H1 (cell line): ENCODE measurements around the gene GUCY1B1. TPM values are rescaled to one million over a fixed set of nuclear protein-coding genes. Genes with fewer than 3 reads are reported as not detected.
A peak's percentile ranks its signal among the peaks of the same experiment; 100 is the strongest.

Source experiments
- CTCF ChIA-PET: fragments of 300-600 bp; sonication (Branson Sonifier 250); formaldehyde crosslinking; loops from one replicate; lab custom pipeline; 2021; ENCODE audit not compliant: partially characterized antibody; lab: Charles Lee
- POLR2A ChIA-PET: fragments of 300-600 bp; sonication (Branson Sonifier 250); formaldehyde crosslinking; loops from one replicate; lab custom pipeline; 2021; ENCODE audit warnings: inconsistent platforms; ENCODE audit not compliant: partially characterized antibody; lab: Charles Lee
- DNase-seq, 2 experiments: peaks; one replicate each; pipeline versions ENCODE4 v3.0.0 to v3.0.0-alpha.2; 2010 to 2022; ENCODE audit warnings: low spot score in 2 of 2, low read depth in 1 of 2, mixed read lengths in 1 of 2
- FAIRE-seq: peaks from 2 replicates; lab custom pipeline; 2011; peaks lifted over from hg19 to GRCh38; lab: Jason Lieb, UNC
- H2AFZ ChIP-seq: 2 replicates; pipeline ENCODE4 v1.8.1; 2012; ENCODE audit warnings: low read length, inconsistent platforms
- H2AK5ac ChIP-seq: 2 replicates; pipeline ENCODE4 v1.6.1; 2013; ENCODE audit warnings: low read depth, low read length
- H2BK120ac ChIP-seq: replicated peaks from 2 replicates; pipeline ENCODE3; 2013; ENCODE audit warnings: low read depth, low read length, inconsistent platforms
- H2BK12ac ChIP-seq: 2 replicates; pipeline ENCODE4 v1.6.1; 2013; ENCODE audit warnings: low read depth, low read length
- H2BK15ac ChIP-seq: 2 replicates; pipeline ENCODE4 v1.6.1; 2013; ENCODE audit warnings: low read length
- H2BK20ac ChIP-seq: 2 replicates; pipeline ENCODE4 v1.6.1; 2013; ENCODE audit warnings: low read length
- H2BK5ac ChIP-seq: 2 replicates; pipeline ENCODE4 v1.6.1; 2013; ENCODE audit warnings: low read depth, low read length
- H3K14ac ChIP-seq: 2 replicates; pipeline ENCODE4 v1.6.1; 2013; ENCODE audit warnings: inconsistent platforms; ENCODE audit not compliant: insufficient read length
- H3K18ac ChIP-seq: 2 replicates; pipeline ENCODE4 v1.6.1; 2013; ENCODE audit warnings: low read length; ENCODE audit errors: extremely low read depth
- H3K23ac ChIP-seq: 2 replicates; pipeline ENCODE4 v1.6.1; 2013; ENCODE audit warnings: inconsistent platforms; ENCODE audit not compliant: insufficient read length
- H3K23me2 ChIP-seq: 2 replicates; pipeline ENCODE4 v1.6.1; 2013; ENCODE audit warnings: low read depth, low read length
- H3K27ac ChIP-seq: 2 replicates; pipeline ENCODE4 v1.6.1; 2011; ENCODE audit warnings: low read depth, low read length, inconsistent platforms
- H3K27me3 ChIP-seq, 4 experiments: replicated peaks in 1 of 4; 1 replicate in 1 of 4; 2 replicates in 3 of 4; pipeline versions ENCODE4 v1.6.1 to v1.8.1; 2011 to 2013; ENCODE audit warnings: low read length in 3 of 4, mild to moderate bottlenecking in 3 of 4, inconsistent platforms in 2 of 4, mixed read lengths in 2 of 4, moderate library complexity in 1 of 4; ENCODE audit not compliant: control insufficient read depth in 3 of 4, insufficient read depth in 3 of 4; ENCODE audit errors: extremely low read depth in 1 of 4
- H3K36me3 ChIP-seq, 4 experiments: 2 replicates each; pipeline versions ENCODE4 v1.6.1 to v1.8.1; 2011 to 2013; ENCODE audit warnings: mild to moderate bottlenecking in 4 of 4, low read length in 3 of 4, moderate library complexity in 2 of 4, control low read depth in 1 of 4, inconsistent platforms in 1 of 4; ENCODE audit not compliant: insufficient read depth in 4 of 4, control insufficient read depth in 2 of 4
- H3K4ac ChIP-seq: replicated peaks from 2 replicates; pipeline ENCODE3; 2013; ENCODE audit warnings: low read length, low read depth, mixed read lengths, inconsistent platforms; ENCODE audit not compliant: insufficient read length
- H3K4me1 ChIP-seq, 4 experiments: replicated peaks in 1 of 4; 1 replicate in 1 of 4; 2 replicates in 3 of 4; pipeline versions ENCODE4 v1.6.1 to v1.8.1; 2011 to 2013; ENCODE audit warnings: low read length in 3 of 4, inconsistent platforms in 2 of 4, mixed read lengths in 1 of 4; ENCODE audit not compliant: insufficient read depth in 4 of 4, control insufficient read depth in 3 of 4
- H3K4me2 ChIP-seq, 2 experiments: 2 replicates each; pipeline versions ENCODE4 v1.6.1 to v1.8.1; 2011 to 2013; ENCODE audit warnings: low read depth in 2 of 2, low read length in 2 of 2, control low read depth in 1 of 2, inconsistent platforms in 1 of 2, mild to moderate bottlenecking in 1 of 2; ENCODE audit not compliant: insufficient read depth in 1 of 2
- H3K4me3 ChIP-seq, 4 experiments: fragments of 200-600, 300-600 bp in 1 of 4; sonication (generic), shearing (Covaris generic), sonication (Bioruptor Twin) in 1 of 4; 2 replicates each; pipeline versions ENCODE4 v1.5.1 to v1.8.1; 2011 to 2016; ENCODE audit warnings: low read length in 4 of 4, low read depth in 3 of 4, control low read depth in 2 of 4, inconsistent platforms in 2 of 4, mild to moderate bottlenecking in 2 of 4, mixed read lengths in 1 of 4, moderate library complexity in 1 of 4; ENCODE audit not compliant: insufficient read depth in 2 of 4; ENCODE audit errors: extremely low read depth in 1 of 4
- H3K56ac ChIP-seq: replicated peaks from 2 replicates; pipeline ENCODE3; 2013; ENCODE audit warnings: low read depth, mild to moderate bottlenecking, mixed read lengths, low read length, inconsistent platforms; ENCODE audit not compliant: insufficient read length
- H3K79me1 ChIP-seq: 2 replicates; pipeline ENCODE4 v1.6.1; 2013; ENCODE audit warnings: low read depth, low read length, control low read depth
- H3K79me2 ChIP-seq, 2 experiments: 2 replicates each; pipeline versions ENCODE4 v1.6.1 to v1.8.1; 2012 to 2013; ENCODE audit warnings: low read length in 2 of 2, mild to moderate bottlenecking in 2 of 2, inconsistent platforms in 1 of 2; ENCODE audit not compliant: insufficient read depth in 2 of 2, control insufficient read depth in 1 of 2
- H3K9ac ChIP-seq, 4 experiments: replicated peaks in 1 of 4; 1 replicate in 1 of 4; 2 replicates in 3 of 4; pipeline versions ENCODE4 v1.6.1 to v1.8.1; 2011 to 2013; ENCODE audit warnings: low read depth in 3 of 4, low read length in 3 of 4, control low read depth in 2 of 4, mild to moderate bottlenecking in 2 of 4, moderate library complexity in 2 of 4, inconsistent platforms in 1 of 4; ENCODE audit errors: extremely low read depth in 1 of 4
- H3K9me3 ChIP-seq, 2 experiments: 2 replicates each; pipeline versions ENCODE4 v1.6.1 to v1.8.1; 2012 to 2013; ENCODE audit warnings: mild to moderate bottlenecking in 2 of 2, moderate library complexity in 2 of 2, control low read depth in 1 of 2, inconsistent platforms in 1 of 2, low read depth in 1 of 2, low read length in 1 of 2, mixed read lengths in 1 of 2; ENCODE audit not compliant: insufficient read depth in 2 of 2
- H4K20me1 ChIP-seq, 2 experiments: replicated peaks in 1 of 2; 2 replicates each; pipeline versions ENCODE3 to v1.8.1; 2011 to 2013; ENCODE audit warnings: inconsistent platforms in 2 of 2, low read length in 2 of 2, mild to moderate bottlenecking in 1 of 2; ENCODE audit not compliant: insufficient read depth in 2 of 2, control insufficient read depth in 1 of 2
- H4K5ac ChIP-seq: 2 replicates; pipeline ENCODE4 v1.6.1; 2013; ENCODE audit warnings: low read length, low read depth, mixed read lengths, inconsistent platforms; ENCODE audit not compliant: insufficient read length
- H4K8ac ChIP-seq: 2 replicates; pipeline ENCODE4 v1.8.0; 2013; ENCODE audit warnings: mild to moderate bottlenecking, moderate library complexity, low read length, inconsistent platforms; ENCODE audit not compliant: insufficient read depth; ENCODE audit errors: extremely low read depth
- H4K91ac ChIP-seq: replicated peaks from 2 replicates; pipeline ENCODE3; 2013; ENCODE audit warnings: low read length, mixed read lengths, inconsistent platforms; ENCODE audit not compliant: insufficient read length
- ATF3 ChIP-seq: IDR thresholded peaks from 2 replicates; pipeline ENCODE4 v1.6.1; 2011; ENCODE audit warnings: low read depth, mild to moderate bottlenecking, low read length; ENCODE audit not compliant: insufficient read depth
- CTCF ChIP-seq, 3 experiments: IDR thresholded peaks; 1 replicate in 2 of 3; 2 replicates in 1 of 3; pipeline versions ENCODE4 v1.5.1 to v1.6.1; 2011; ENCODE audit warnings: low read length in 3 of 3, mild to moderate bottlenecking in 3 of 3, inconsistent platforms in 2 of 3, low read depth in 1 of 3, moderate library complexity in 1 of 3; ENCODE audit not compliant: insufficient read depth in 1 of 3; ENCODE audit errors: control extremely low read depth in 1 of 3
- EP300 ChIP-seq, 2 experiments: IDR thresholded peaks; 1 replicate in 1 of 2; 2 replicates in 1 of 2; pipeline ENCODE4 v1.6.1; 2011 to 2012; ENCODE audit warnings: low read depth in 2 of 2, low read length in 2 of 2, mild to moderate bottlenecking in 2 of 2, borderline replicate concordance in 1 of 2, inconsistent platforms in 1 of 2, moderate library complexity in 1 of 2
- GTF2F1 ChIP-seq: IDR thresholded peaks from 2 replicates; pipeline ENCODE4 v1.6.1; 2012; ENCODE audit warnings: low read depth, low read length, improper control_type of control experiment, borderline replicate concordance
- JUN ChIP-seq: IDR thresholded peaks from 2 replicates; pipeline ENCODE4 v1.6.1; 2011; ENCODE audit warnings: low read depth, mild to moderate bottlenecking, improper control_type of control experiment, low read length
- KDM4A ChIP-seq: IDR thresholded peaks from one replicate; pipeline ENCODE4 v1.7.1; 2012; ENCODE audit warnings: low read depth, mild to moderate bottlenecking, moderate library complexity, low read length, inconsistent platforms; ENCODE audit not compliant: severe bottlenecking
- MAFK ChIP-seq: IDR thresholded peaks from 2 replicates; pipeline ENCODE4 v1.6.1; 2012; ENCODE audit warnings: low read depth, mild to moderate bottlenecking, improper control_type of control experiment, low read length
- POLR2A ChIP-seq, 2 experiments: IDR thresholded peaks; 1 replicate in 1 of 2; 2 replicates in 1 of 2; pipeline ENCODE4 v1.6.1; 2011; ENCODE audit warnings: low read depth in 2 of 2, low read length in 2 of 2, mild to moderate bottlenecking in 2 of 2; ENCODE audit errors: control extremely low read depth in 1 of 2
- RXRA ChIP-seq: IDR thresholded peaks from 2 replicates; pipeline ENCODE4 v1.6.1; 2011; ENCODE audit warnings: low read depth, mild to moderate bottlenecking, low read length, moderate library complexity; ENCODE audit not compliant: insufficient read depth
- TAF7 ChIP-seq: optimal IDR thresholded peaks from 2 replicates; pipeline ENCODE3; 2011; ENCODE audit warnings: low read depth, mild to moderate bottlenecking, inconsistent platforms, low read length, moderate library complexity, borderline replicate concordance
- TCF12 ChIP-seq: IDR thresholded peaks from 2 replicates; pipeline ENCODE4 v1.6.1; 2011; ENCODE audit warnings: low read depth, mild to moderate bottlenecking, low read length
- WGBS, 2 experiments: shearing (Covaris generic) in 1 of 2; methylation state at CpG; one replicate each; pipeline versions ENCODE4 v1.1.6 to v1.1.7; 2013 to 2015; ENCODE audit warnings: low lambda C conversion rate in 2 of 2, mixed read lengths in 2 of 2, inconsistent platforms in 1 of 2, low coverage in 1 of 2, missing lambda C conversion rate in 1 of 2; ENCODE audit not compliant: insufficient replicate concordance in 2 of 2, insufficient coverage in 1 of 2, insufficient read length in 1 of 2; ENCODE audit errors: extremely low coverage in 1 of 2, missing lambda C conversion rate in 1 of 2; 5-methylcytosine and 5-hydroxymethylcytosine counted together
- polyA plus RNA-seq, 7 experiments: library from polyadenylated mRNA; depleted of rRNA in 3 of 7; stranded (reverse) in 5 of 7; unstranded in 2 of 7; fragments of >200 nt in 5 of 7; fragments of 200-250 nt in 2 of 7; gene quantifications; 1 replicate in 5 of 7; 2 replicates in 1 of 7; 4 replicates in 1 of 7; pipeline versions ENCODE4 v1.2.1 to v1.2.3, GENCODE V29; 2011 to 2013; ENCODE audit warnings: missing spikeins in 2 of 7, mixed read lengths in 2 of 7
- total RNA-seq: library from RNA; stranded (reverse); fragmentation: NEBNext Ultra II Directional; extraction: Animal tissue kit (Norgen Biotek cat#: 25700); gene quantifications from 2 replicates; pipeline ENCODE4 v1.2.1, GENCODE V29; 2021

The GUCY1B1 gene
- total and polyA plus RNA-seq, 2 of the 8 experiments (the other 6 are each of a cell fraction or from before 2014, with no cell fraction given) = 1.5 to 2.9 TPM

- Histone ChIP-seq H2BK15ac (no peak overlapping the region), H3K79me2 (no peaks in the 10 kb centered on the region), H4K8ac (no peak overlapping the region), H3K23ac (no peak overlapping the region), H3K27ac (no peak overlapping the region), H2BK12ac (no peak overlapping the region), H3K4me1 (peaks cover 0 to 2% (median 0%) of the 10 kb centered on the region in 4 experiments; a peak in 1 of 7 replicates), H3K79me1 (no peaks in the 10 kb centered on the region), H4K20me1 (no peaks in the 10 kb centered on the region), H2BK5ac (no peak overlapping the region), H3K9me3 (no peaks in the 10 kb centered on the region), H3K4me2 (no peak overlapping the region), H2AK5ac (no peak overlapping the region), H3K4me3 (no peak overlapping the region), H3K9ac (no peak overlapping the region), H2AFZ (no peak overlapping the region), H3K23me2 (no peaks in the 10 kb centered on the region), H2BK20ac (no peak overlapping the region), H2BK120ac (no peak overlapping the region), H3K36me3 (no peaks in the 10 kb centered on the region), H3K27me3 (no peaks in the 10 kb centered on the region), H4K5ac (no peak overlapping the region), H4K91ac (no peak overlapping the region), H3K4ac (no peak overlapping the region), H3K18ac (no peak overlapping the region), H3K14ac (no peak overlapping the region), H3K56ac (no peak overlapping the region)
- FAIRE-seq = peak; percentile 81
- 64% methylated on average over 3 of the region's 3 CpGs; no CpG with 5 or more reads in 1 of the 2 experiments for WGBS, 2 experiments
- CTCF ChIA-PET = interaction anchor here (0.8 to 2.2 kb wide), 21 partner anchors 9 to 759 kb away, joined by 3 to 13 read pairs (median 4); no protein-coding TSS in a partner anchor
- POLR2A ChIA-PET = no interaction called here
- no peak for DNase-seq
- TF ChIP-seq CTCF (IDR thresholded peaks at IDR 0.05; ENCODE audit: control extremely low read depth in 1 of 3, insufficient read depth in 1 of 3, low read depth in 1 of 3, low read length in 3 of 3) = peak; percentile 6 to 72 (median 60)
- no peak for TF ChIP-seq EP300 (IDR thresholded peaks at IDR 0.05; ENCODE audit: borderline replicate concordance in 1 of 2, low read depth in 2 of 2, low read length in 2 of 2)
- TF ChIP-seq ATF3 = no peak
- no peak for TF ChIP-seq TCF12
- TF ChIP-seq RXRA = no peak
- TF ChIP-seq JUN = no peak
- TF ChIP-seq TAF7 = no peak
- no peak for TF ChIP-seq GTF2F1
- no peak for TF ChIP-seq MAFK
- TF ChIP-seq POLR2A (IDR thresholded peaks at IDR 0.05; ENCODE audit: control extremely low read depth in 1 of 2, low read depth in 2 of 2, low read length in 2 of 2) = no peak
- no peak for TF ChIP-seq KDM4A
Measured at GRCh38 chr4:155795991-155796390, 37.2 kb downstream of the GUCY1B1 start.
